OCI-M2 (cell line): ENCODE results near the gene EIF3I.
A peak's percentile ranks its signal among the peaks of the same experiment; 100 is the strongest.

Experiments
- DNase-seq: peaks from one replicate; lab custom pipeline; 2025; ENCODE audit not compliant: unreplicated experiment; lab: John Stamatoyannopoulos, UW

EIF3I gene

GRCh38 chr1:32221980-32222755 is at the start of gene EIF3I, which contains the start of gene TMEM234:
EIF3I (plus strand) TSS chr1:32222407; CDS start chr1:32222442, 35 bp downstream.
TMEM234 (minus strand) TSS chr1:32222353; CDS start chr1:32222322, 31 bp downstream.
- peak; percentile 53 for DNase-seq

- no peak for DNase-seq
Observed at GRCh38 chr1:32172621-32173245, 49.5 kb upstream of the EIF3I start.

GRCh38 chr1:32178380-32179192 is 43.6 kb upstream of the EIF3I start:
- no peak for DNase-seq

- DNase-seq = no peak
Observed at GRCh38 chr1:32179193-32179442, 43.1 kb upstream of the EIF3I start.

- peak; percentile 48 for DNase-seq
Observed at GRCh38 chr1:32179443-32180185, 42.6 kb upstream of the EIF3I start, which contains the start of gene TXLNA. TXLNA (plus strand) TSS chr1:32179675; CDS start chr1:32180346, 671 bp downstream.

- no peak for DNase-seq
Observed at GRCh38 chr1:32180186-32181060, 41.8 kb upstream of the EIF3I start.

GRCh38 chr1:32181065-32181464 is 41.1 kb upstream of the EIF3I start:
- DNase-seq = no peak

- DNase-seq = no peak
Observed at GRCh38 chr1:32181563-32181962, 40.6 kb upstream of the EIF3I start.

- no peak for DNase-seq
Observed at GRCh38 chr1:32182060-32182459, 40.1 kb upstream of the EIF3I start.

GRCh38 chr1:32184650-32185049 is 37.6 kb upstream of the EIF3I start:
- DNase-seq = no peak

- DNase-seq = no peak
Observed at GRCh38 chr1:32186077-32186476, 36.1 kb upstream of the EIF3I start.

GRCh38 chr1:32186491-32186890 is 35.7 kb upstream of the EIF3I start:
- no peak for DNase-seq

GRCh38 chr1:32187850-32188249 is 34.4 kb upstream of the EIF3I start:
- DNase-seq = no peak

- no peak for DNase-seq
Observed at GRCh38 chr1:32192220-32192948, 29.8 kb upstream of the EIF3I start.

GRCh38 chr1:32194984-32195383 is 27.2 kb upstream of the EIF3I start:
- DNase-seq = no peak

GRCh38 chr1:32195531-32195930 is 26.7 kb upstream of the EIF3I start:
- DNase-seq = no peak

- no peak for DNase-seq
Observed at GRCh38 chr1:32195972-32196823, 26.0 kb upstream of the EIF3I start.

GRCh38 chr1:32197074-32197473 is 25.1 kb upstream of the EIF3I start:
- no peak for DNase-seq

GRCh38 chr1:32197837-32198236 is 24.4 kb upstream of the EIF3I start:
- DNase-seq = no peak
